Nephron (organoid): ENCODE data around the gene PRODH.
"Not testable (repeated sequence)": the region's sequence is repeated elsewhere in the genome, so short reads cannot be mapped to it uniquely, and the experiment has no call there.

Source experiments
- H3K27ac Mint-ChIP-seq, 3 experiments: 2 replicates each; pipeline ENCODE4 v1.8.0; 2020; ENCODE audit warnings: mixed read lengths in 3 of 3, mild to moderate bottlenecking in 2 of 3, moderate library complexity in 1 of 3
- H3K27me3 Mint-ChIP-seq: 2 replicates; pipeline ENCODE4 v1.8.0; 2021; ENCODE audit warnings: low read depth, mild to moderate bottlenecking, moderate library complexity, mixed read lengths
- H3K36me3 Mint-ChIP-seq: 2 replicates; pipeline ENCODE4 v1.8.0; 2020; ENCODE audit warnings: low read depth, mixed read lengths
- H3K4me1 Mint-ChIP-seq: 2 replicates; pipeline ENCODE4 v1.8.0; 2020; ENCODE audit warnings: mixed read lengths
- H3K4me3 Mint-ChIP-seq, 3 experiments: 2 replicates each; pipeline ENCODE4 v1.8.0; 2020; ENCODE audit warnings: mild to moderate bottlenecking in 3 of 3, mixed read lengths in 3 of 3, moderate library complexity in 2 of 3
- H3K9me3 Mint-ChIP-seq: 2 replicates; pipeline ENCODE4 v1.8.0; 2020; ENCODE audit warnings: mixed read lengths
- CTCF ChIP-seq, 3 experiments: fragments of 200-600 bp; sonication (generic); IDR thresholded peaks; one replicate each; pipeline ENCODE4 v1.5.0; 2021; ENCODE audit warnings: antibody characterized with exemption in 3 of 3; ENCODE audit not compliant: unreplicated experiment in 3 of 3

PRODH gene

GRCh38 chr22:18925368-18926064 is 10.6 kb downstream of the PRODH start:
- Mint-ChIP-seq H3K36me3 (no peaks in the 10 kb centered on the region), H3K9me3 (no peaks in the 10 kb centered on the region), H3K27ac (no peak overlapping the region), H3K27me3 (no peaks in the 10 kb centered on the region), H3K4me1 (no peaks in the 10 kb centered on the region), H3K4me3 (no peak overlapping the region)
- TF ChIP-seq CTCF (IDR thresholded peaks at IDR 0.05; ENCODE audit: unreplicated experiment in 3 of 3): no peak

- H3K27me3 Mint-ChIP-seq, H3K9me3 Mint-ChIP-seq, H3K27ac Mint-ChIP-seq, H3K36me3 Mint-ChIP-seq, H3K4me1 Mint-ChIP-seq, H3K4me3 Mint-ChIP-seq: not testable (repeated sequence)
Measured at GRCh38 chr22:18920257-18920902, 15.7 kb downstream of the PRODH start.

GRCh38 chr22:18917818-18918217 is 18.3 kb downstream of the PRODH start:
- H3K9me3 Mint-ChIP-seq, H3K27me3 Mint-ChIP-seq, H3K36me3 Mint-ChIP-seq, H3K27ac Mint-ChIP-seq, H3K4me1 Mint-ChIP-seq, H3K4me3 Mint-ChIP-seq: not testable (repeated sequence)

GRCh38 chr22:18915550-18915949 is 20.5 kb downstream of the PRODH start:
- not testable (repeated sequence) for H3K27me3 Mint-ChIP-seq, H3K27ac Mint-ChIP-seq, H3K4me1 Mint-ChIP-seq, H3K4me3 Mint-ChIP-seq, H3K36me3 Mint-ChIP-seq, H3K9me3 Mint-ChIP-seq

GRCh38 chr22:18914558-18914957 is 21.5 kb downstream of the PRODH start:
- not testable (repeated sequence) for H3K36me3 Mint-ChIP-seq, H3K9me3 Mint-ChIP-seq, H3K27ac Mint-ChIP-seq, H3K4me1 Mint-ChIP-seq, H3K27me3 Mint-ChIP-seq, H3K4me3 Mint-ChIP-seq

- H3K36me3 Mint-ChIP-seq, H3K4me3 Mint-ChIP-seq, H3K27me3 Mint-ChIP-seq, H3K9me3 Mint-ChIP-seq, H3K4me1 Mint-ChIP-seq, H3K27ac Mint-ChIP-seq: not testable (repeated sequence)
Measured at GRCh38 chr22:18912264-18912946, 23.7 kb downstream of the PRODH start.

GRCh38 chr22:18911535-18911934 is 24.6 kb downstream of the PRODH start:
- H3K4me1 Mint-ChIP-seq, H3K9me3 Mint-ChIP-seq, H3K27ac Mint-ChIP-seq, H3K4me3 Mint-ChIP-seq, H3K27me3 Mint-ChIP-seq, H3K36me3 Mint-ChIP-seq: not testable (repeated sequence)

- Mint-ChIP-seq H3K36me3 (no peaks in the 10 kb centered on the region), H3K9me3 (no peaks in the 10 kb centered on the region), H3K27me3 (no peaks in the 10 kb centered on the region), H3K4me1 (no peaks in the 10 kb centered on the region), H3K27ac (no peak overlapping the region), H3K4me3 (no peak overlapping the region)
- TF ChIP-seq CTCF (IDR thresholded peaks at IDR 0.05; ENCODE audit: unreplicated experiment in 3 of 3): no peak
Measured at GRCh38 chr22:18909556-18909955, 26.5 kb downstream of the PRODH start.

- Mint-ChIP-seq H3K36me3 (no peaks in the 10 kb centered on the region), H3K4me1 (no peaks in the 10 kb centered on the region), H3K4me3 (no peak overlapping the region), H3K27ac (no peak overlapping the region), H3K27me3 (no peaks in the 10 kb centered on the region), H3K9me3 (no peaks in the 10 kb centered on the region)
- no peak for TF ChIP-seq CTCF (IDR thresholded peaks at IDR 0.05; ENCODE audit: unreplicated experiment in 3 of 3)
Measured at GRCh38 chr22:18906896-18907295, 29.2 kb downstream of the PRODH start.

- H3K27me3 Mint-ChIP-seq, H3K4me1 Mint-ChIP-seq, H3K27ac Mint-ChIP-seq, H3K36me3 Mint-ChIP-seq, H3K4me3 Mint-ChIP-seq, H3K9me3 Mint-ChIP-seq: not testable (repeated sequence)
Measured at GRCh38 chr22:18906410-18906745, 29.7 kb downstream of the PRODH start.
